Tibial nerve (tissue), 4 donors: ENCODE results near the gene CFAP57. TPM values are rescaled to one million over a fixed set of nuclear protein-coding genes. Genes with fewer than 3 reads are reported as not detected.

Experiments
- DNase-seq, 2 donors: peaks; one replicate each; pipeline ENCODE4 v3.0.0-alpha.2; 2019; ENCODE audit warnings: low spot score in 2 of 2
- H3K27ac ChIP-seq, 4 donors: fragments of 200-600 bp; sonication (generic) in 3 of 4; one replicate each; pipeline ENCODE4 v1.5.1; 2017 to 2019; ENCODE audit warnings: mild to moderate bottlenecking in 1 of 4
- H3K27me3 ChIP-seq, 2 donors: fragments of 200-600 bp; sonication (generic) in 1 of 2; one replicate each; pipeline versions ENCODE4 v1.5.1 to v1.6.0; 2017 to 2019
- H3K36me3 ChIP-seq, 3 donors: fragments of 200-600 bp; sonication (generic); one replicate each; pipeline ENCODE4 v1.5.1; 2018 to 2019
- H3K4me1 ChIP-seq, 4 donors: fragments of 200-600 bp; sonication (generic) in 3 of 4; one replicate each; pipeline ENCODE4 v1.5.1; 2017 to 2019
- H3K4me3 ChIP-seq, 4 donors: fragments of 200-600 bp; sonication (generic) in 3 of 4; one replicate each; pipeline ENCODE4 v1.5.1; 2017 to 2019; ENCODE audit warnings: mild to moderate bottlenecking in 1 of 4, moderate library complexity in 1 of 4
- H3K9me3 ChIP-seq, 4 donors: fragments of 200-600 bp; sonication (generic) in 3 of 4; one replicate each; pipeline ENCODE4 v1.5.1; 2017 to 2019
- CTCF ChIP-seq, 5 experiments: fragments of 200-600 bp in 3 of 5; fragments of 450-650 bp in 2 of 5; sonication (generic) in 3 of 5; IDR thresholded peaks; one replicate each; pipeline ENCODE4 v1.5.1; 2016 to 2019; ENCODE audit warnings: antibody characterized with exemption in 5 of 5, mild to moderate bottlenecking in 3 of 5, moderate library complexity in 2 of 5
- EP300 ChIP-seq, 2 donors: sonication (generic); formaldehyde crosslinking; IDR thresholded peaks; one replicate each; pipeline ENCODE4 v1.6.1; 2017; ENCODE audit warnings: antibody characterized with exemption in 2 of 2, mild to moderate bottlenecking in 1 of 2
- POLR2A ChIP-seq, 2 donors: fragments of 450-650 bp; IDR thresholded peaks; one replicate each; pipeline ENCODE4 v1.6.1; 2017; ENCODE audit warnings: antibody characterized with exemption in 2 of 2, mild to moderate bottlenecking in 2 of 2, moderate library complexity in 2 of 2
- WGBS, 2 donors: methylation state at CpG; one replicate each; pipeline ENCODE4 v1.1.5; 2018; 5-methylcytosine and 5-hydroxymethylcytosine counted together
- total RNA-seq, 4 donors: library from RNA; depleted of rRNA; stranded (reverse); fragments of >200 nt; gene quantifications; one replicate each; pipeline ENCODE4 v1.1.0, GENCODE V29; 2016

The CFAP57 gene
- total RNA-seq, 4 donors from 2014 or later, result 0.21 to 0.30 (median 0.22) TPM; not detected in 1

- no peak for DNase-seq
- WGBS, 2 donors, result 83 to 85% methylated on average over 6 of the region's 6 CpGs
- TF ChIP-seq POLR2A (IDR thresholded peaks at IDR 0.05), result no peak
- Histone ChIP-seq H3K4me1 (peaks cover 0 to 11% (median 0%) of the 10 kb centered on the region in 4 donors), H3K9me3 (no peaks in the 10 kb centered on the region), H3K27me3 (no peaks in the 10 kb centered on the region), H3K36me3 (no peaks in the 10 kb centered on the region), H3K4me3 (no peak overlapping the region), H3K27ac (no peak overlapping the region)
Observed at GRCh38 chr1:43243299-43243698, 71.2 kb downstream of the CFAP57 start.

- DNase-seq, result no peak
- Histone ChIP-seq H3K4me1 (no peaks in the 10 kb centered on the region), H3K9me3 (no peaks in the 10 kb centered on the region), H3K4me3 (no peak overlapping the region), H3K27me3 (no peaks in the 10 kb centered on the region), H3K27ac (no peak overlapping the region), H3K36me3 (no peaks in the 10 kb centered on the region)
- WGBS, 2 donors, result 91 to 97% methylated on average over 4 of the region's 4 CpGs
- TF ChIP-seq CTCF (IDR thresholded peaks at IDR 0.05) (no peak), POLR2A (IDR thresholded peaks at IDR 0.05) (no peak), EP300 (IDR thresholded peaks at IDR 0.05) (no peak)
Observed at GRCh38 chr1:43246466-43247213, 74.5 kb downstream of the CFAP57 start.

- Histone ChIP-seq H3K27ac (no peak overlapping the region), H3K4me1 (no peaks in the 10 kb centered on the region), H3K9me3 (no peaks in the 10 kb centered on the region), H3K36me3 (no peaks in the 10 kb centered on the region), H3K4me3 (no peak overlapping the region), H3K27me3 (no peaks in the 10 kb centered on the region)
- TF ChIP-seq EP300 (IDR thresholded peaks at IDR 0.05) (no peak), CTCF (IDR thresholded peaks at IDR 0.05) (no peak), POLR2A (IDR thresholded peaks at IDR 0.05) (no peak)
- WGBS, 2 donors, result 84 to 95% methylated on average over 6 of the region's 6 CpGs
- no peak for DNase-seq
Observed at GRCh38 chr1:43247256-43247921, 75.3 kb downstream of the CFAP57 start.

GRCh38 chr1:43250351-43250761, 78.2 kb downstream of the CFAP57 start:
- no peaks in the 10 kb centered on the region for H3K4me1 ChIP-seq
- DNase-seq, result no peak
- no peaks in the 10 kb centered on the region for H3K9me3 ChIP-seq
- no peak overlapping the region for H3K4me3 ChIP-seq
- WGBS, 2 donors, result 54 to 61% methylated on average over 3 of the region's 3 CpGs
- no peak overlapping the region for H3K27ac ChIP-seq
- TF ChIP-seq POLR2A (IDR thresholded peaks at IDR 0.05) (no peak), CTCF (IDR thresholded peaks at IDR 0.05) (no peak), EP300 (IDR thresholded peaks at IDR 0.05) (no peak)
- no peaks in the 10 kb centered on the region for H3K27me3 ChIP-seq
- H3K36me3 ChIP-seq, result no peaks in the 10 kb centered on the region

- DNase-seq, result no peak
- TF ChIP-seq CTCF (IDR thresholded peaks at IDR 0.05) (no peak), EP300 (IDR thresholded peaks at IDR 0.05) (no peak), POLR2A (IDR thresholded peaks at IDR 0.05) (no peak)
- H3K4me3 ChIP-seq, result no peak overlapping the region
- no peaks in the 10 kb centered on the region for H3K4me1 ChIP-seq
- WGBS, 2 donors, result 84 to 92% methylated on average over 5 of the region's 5 CpGs
- no peaks in the 10 kb centered on the region for H3K36me3 ChIP-seq
- H3K27me3 ChIP-seq, result no peaks in the 10 kb centered on the region
- H3K9me3 ChIP-seq, result no peaks in the 10 kb centered on the region
- no peak overlapping the region for H3K27ac ChIP-seq
Observed at GRCh38 chr1:43251024-43251423, 78.9 kb downstream of the CFAP57 start.
